Nephron (organoid): ENCODE data around the gene ADCY9.

Source experiments
- H3K27ac Mint-ChIP-seq, 3 experiments: 2 replicates each; pipeline ENCODE4 v1.8.0; 2020; ENCODE audit warnings: mixed read lengths in 3 of 3, mild to moderate bottlenecking in 2 of 3, moderate library complexity in 1 of 3
- H3K27me3 Mint-ChIP-seq: 2 replicates; pipeline ENCODE4 v1.8.0; 2021; ENCODE audit warnings: low read depth, mild to moderate bottlenecking, moderate library complexity, mixed read lengths
- H3K36me3 Mint-ChIP-seq: 2 replicates; pipeline ENCODE4 v1.8.0; 2020; ENCODE audit warnings: low read depth, mixed read lengths
- H3K4me1 Mint-ChIP-seq: 2 replicates; pipeline ENCODE4 v1.8.0; 2020; ENCODE audit warnings: mixed read lengths
- H3K4me3 Mint-ChIP-seq, 3 experiments: 2 replicates each; pipeline ENCODE4 v1.8.0; 2020; ENCODE audit warnings: mild to moderate bottlenecking in 3 of 3, mixed read lengths in 3 of 3, moderate library complexity in 2 of 3
- H3K9me3 Mint-ChIP-seq: 2 replicates; pipeline ENCODE4 v1.8.0; 2020; ENCODE audit warnings: mixed read lengths
- TF ChIP-seq, protein P1 (sequence below), 3 experiments: fragments of 200-600 bp; sonication (generic); IDR thresholded peaks; one replicate each; pipeline ENCODE4 v1.5.0; 2021; ENCODE audit warnings: antibody characterized with exemption in 3 of 3; ENCODE audit not compliant: unreplicated experiment in 3 of 3

ADCY9 gene

DNA sequence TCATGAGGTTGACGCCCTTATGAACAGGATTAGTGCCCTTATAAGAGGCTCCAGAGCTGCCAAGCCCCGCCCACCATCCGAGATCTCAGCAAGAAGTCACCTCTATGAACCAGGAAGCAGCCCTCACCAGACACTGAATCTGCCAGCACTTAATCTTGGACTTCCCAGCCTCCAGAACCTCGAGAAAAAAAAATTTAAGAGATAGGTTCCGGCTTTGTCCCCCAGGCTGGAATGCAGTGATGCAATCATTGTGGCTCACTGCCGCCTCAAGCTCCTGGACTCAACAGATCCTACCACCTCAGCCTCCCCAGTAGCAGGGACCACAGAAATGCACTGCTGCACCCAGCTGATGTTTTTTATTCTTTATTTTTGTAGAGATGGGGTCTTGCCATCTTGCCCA, 22.5 kb upstream of the ADCY9 start:
- H3K4me3 Mint-ChIP-seq = no peak overlapping the region
- H3K9me3 Mint-ChIP-seq = peaks cover 3% of the 10 kb centered on the region
- peaks cover 9% of the 10 kb centered on the region for H3K27me3 Mint-ChIP-seq
- H3K4me1 Mint-ChIP-seq = peaks cover 3% of the 10 kb centered on the region
- H3K27ac Mint-ChIP-seq = no peak overlapping the region
- H3K36me3 Mint-ChIP-seq = no peaks in the 10 kb centered on the region
- TF ChIP-seq, protein P1, sequence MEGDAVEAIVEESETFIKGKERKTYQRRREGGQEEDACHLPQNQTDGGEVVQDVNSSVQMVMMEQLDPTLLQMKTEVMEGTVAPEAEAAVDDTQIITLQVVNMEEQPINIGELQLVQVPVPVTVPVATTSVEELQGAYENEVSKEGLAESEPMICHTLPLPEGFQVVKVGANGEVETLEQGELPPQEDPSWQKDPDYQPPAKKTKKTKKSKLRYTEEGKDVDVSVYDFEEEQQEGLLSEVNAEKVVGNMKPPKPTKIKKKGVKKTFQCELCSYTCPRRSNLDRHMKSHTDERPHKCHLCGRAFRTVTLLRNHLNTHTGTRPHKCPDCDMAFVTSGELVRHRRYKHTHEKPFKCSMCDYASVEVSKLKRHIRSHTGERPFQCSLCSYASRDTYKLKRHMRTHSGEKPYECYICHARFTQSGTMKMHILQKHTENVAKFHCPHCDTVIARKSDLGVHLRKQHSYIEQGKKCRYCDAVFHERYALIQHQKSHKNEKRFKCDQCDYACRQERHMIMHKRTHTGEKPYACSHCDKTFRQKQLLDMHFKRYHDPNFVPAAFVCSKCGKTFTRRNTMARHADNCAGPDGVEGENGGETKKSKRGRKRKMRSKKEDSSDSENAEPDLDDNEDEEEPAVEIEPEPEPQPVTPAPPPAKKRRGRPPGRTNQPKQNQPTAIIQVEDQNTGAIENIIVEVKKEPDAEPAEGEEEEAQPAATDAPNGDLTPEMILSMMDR (IDR thresholded peaks at IDR 0.05; ENCODE audit: unreplicated experiment in 3 of 3) = no peak

DNA sequence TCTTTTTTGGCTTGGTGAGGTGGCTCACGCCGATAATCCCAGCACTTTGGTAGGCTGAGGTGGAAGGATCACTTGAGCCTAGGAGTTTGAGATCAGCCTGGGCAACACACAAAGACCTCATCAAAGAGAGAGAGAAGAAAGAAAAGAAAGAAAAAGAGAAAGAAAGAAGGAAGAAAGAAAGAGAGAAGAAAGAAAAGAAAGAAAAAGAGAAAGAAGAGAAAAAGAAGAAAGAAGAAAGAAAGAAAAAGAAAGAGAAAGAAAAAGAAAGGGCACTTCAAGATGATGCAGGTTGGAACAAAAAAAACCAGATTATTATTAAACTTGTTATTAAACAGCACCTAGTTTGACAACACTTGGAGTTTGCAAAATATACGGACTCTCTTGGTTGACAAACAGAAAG, 21.2 kb upstream of the ADCY9 start:
- Mint-ChIP-seq H3K4me1 (peaks cover 3% of the 10 kb centered on the region), H3K36me3 (no peaks in the 10 kb centered on the region), H3K9me3 (peaks cover 3% of the 10 kb centered on the region), H3K27me3 (peaks cover 9% of the 10 kb centered on the region), H3K27ac (no peak overlapping the region), H3K4me3 (no peak overlapping the region)
- TF ChIP-seq, protein P1 (IDR thresholded peaks at IDR 0.05; ENCODE audit: unreplicated experiment in 3 of 3) = no peak

DNA sequence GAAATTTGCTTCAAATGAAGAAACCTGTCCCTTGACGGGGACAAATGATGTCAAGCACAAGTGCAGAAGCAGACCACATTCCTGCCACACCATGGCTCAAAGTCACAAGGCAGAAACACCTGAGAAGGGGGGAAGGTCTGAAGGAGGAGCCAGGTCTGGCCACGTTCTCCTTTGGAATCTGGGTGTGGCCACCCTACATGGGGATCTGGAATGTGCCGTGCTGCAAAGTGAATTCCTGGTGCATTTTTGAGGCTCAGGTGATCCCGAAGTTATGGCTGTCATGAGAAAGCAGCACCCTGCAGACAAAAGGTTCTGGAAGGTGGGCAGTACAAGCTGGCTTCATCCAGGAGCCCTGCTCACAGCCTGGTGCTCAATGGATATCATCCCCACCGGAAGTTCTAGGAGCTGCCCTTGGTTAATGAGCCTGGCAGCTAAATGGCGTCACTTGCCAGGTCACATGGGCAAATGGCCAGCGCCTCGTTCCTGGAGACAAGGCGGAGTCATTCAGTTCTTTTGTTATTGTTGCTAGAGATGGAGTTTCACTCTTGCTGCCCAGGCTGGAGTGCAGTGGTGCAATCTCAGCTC, 20.1 kb upstream of the ADCY9 start:
- peaks cover 11% of the 10 kb centered on the region for H3K27me3 Mint-ChIP-seq
- no peaks in the 10 kb centered on the region for H3K36me3 Mint-ChIP-seq
- peaks cover 3% of the 10 kb centered on the region for H3K4me1 Mint-ChIP-seq
- no peak overlapping the region for H3K27ac Mint-ChIP-seq
- TF ChIP-seq, protein P1 (IDR thresholded peaks at IDR 0.05; ENCODE audit: unreplicated experiment in 3 of 3) = no peak
- no peak overlapping the region for H3K4me3 Mint-ChIP-seq
- H3K9me3 Mint-ChIP-seq = peaks cover 3% of the 10 kb centered on the region

DNA sequence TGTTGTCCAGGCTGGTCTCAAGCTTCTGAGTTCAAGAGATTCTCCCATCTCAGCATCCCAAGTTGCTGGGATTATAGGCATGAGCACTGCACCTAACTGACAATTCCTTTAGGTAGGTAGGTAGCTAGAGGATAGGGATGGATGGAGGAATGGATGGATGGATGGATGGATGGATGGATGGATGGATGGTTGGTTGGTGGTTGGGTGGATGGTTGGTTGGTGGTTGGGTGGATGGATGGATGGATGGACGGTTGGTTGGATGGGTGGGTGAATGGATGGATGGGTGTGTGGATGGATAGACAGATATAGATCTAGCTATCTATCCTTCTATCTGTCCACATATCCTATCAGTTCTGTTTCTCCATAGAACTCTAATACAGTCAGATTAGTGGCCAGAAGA, 19.3 kb upstream of the ADCY9 start:
- TF ChIP-seq, protein P1 (IDR thresholded peaks at IDR 0.05; ENCODE audit: unreplicated experiment in 3 of 3) = no peak
- H3K9me3 Mint-ChIP-seq = peaks cover 3% of the 10 kb centered on the region
- H3K4me3 Mint-ChIP-seq = no peak overlapping the region
- peaks cover 13% of the 10 kb centered on the region for H3K27me3 Mint-ChIP-seq
- H3K36me3 Mint-ChIP-seq = no peaks in the 10 kb centered on the region
- H3K4me1 Mint-ChIP-seq = peaks cover 1% of the 10 kb centered on the region
- no peak overlapping the region for H3K27ac Mint-ChIP-seq

DNA sequence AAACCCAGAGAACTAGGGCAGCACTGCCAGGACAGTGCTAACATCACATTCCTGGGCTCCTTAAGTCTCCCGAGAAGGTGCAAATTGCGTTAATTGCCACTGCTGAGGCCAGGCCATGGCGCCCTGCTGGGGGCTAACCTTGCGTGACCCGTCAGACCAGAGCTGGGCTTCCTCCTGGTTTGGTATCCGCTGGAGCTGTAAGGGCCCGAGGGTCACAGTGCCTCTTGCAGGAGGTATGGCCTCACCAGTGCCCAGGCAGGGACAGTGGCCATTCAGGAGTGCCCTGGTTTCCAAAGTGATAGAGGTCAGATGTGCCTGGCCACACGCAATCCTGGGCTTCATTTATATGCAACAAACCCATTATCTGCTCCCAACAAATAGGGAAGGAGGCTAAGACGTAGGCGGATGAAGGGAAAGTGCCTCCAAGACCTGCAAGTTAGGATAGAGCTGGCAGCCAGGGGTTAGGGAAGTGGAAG, 17.7 kb upstream of the ADCY9 start:
- H3K4me1 Mint-ChIP-seq = no peaks in the 10 kb centered on the region
- no peak overlapping the region for H3K27ac Mint-ChIP-seq
- no peak overlapping the region for H3K4me3 Mint-ChIP-seq
- H3K9me3 Mint-ChIP-seq = no peaks in the 10 kb centered on the region
- TF ChIP-seq, protein P1 (IDR thresholded peaks at IDR 0.05; ENCODE audit: unreplicated experiment in 3 of 3) = no peak
- H3K36me3 Mint-ChIP-seq = no peaks in the 10 kb centered on the region
- peaks cover 13% of the 10 kb centered on the region for H3K27me3 Mint-ChIP-seq

DNA sequence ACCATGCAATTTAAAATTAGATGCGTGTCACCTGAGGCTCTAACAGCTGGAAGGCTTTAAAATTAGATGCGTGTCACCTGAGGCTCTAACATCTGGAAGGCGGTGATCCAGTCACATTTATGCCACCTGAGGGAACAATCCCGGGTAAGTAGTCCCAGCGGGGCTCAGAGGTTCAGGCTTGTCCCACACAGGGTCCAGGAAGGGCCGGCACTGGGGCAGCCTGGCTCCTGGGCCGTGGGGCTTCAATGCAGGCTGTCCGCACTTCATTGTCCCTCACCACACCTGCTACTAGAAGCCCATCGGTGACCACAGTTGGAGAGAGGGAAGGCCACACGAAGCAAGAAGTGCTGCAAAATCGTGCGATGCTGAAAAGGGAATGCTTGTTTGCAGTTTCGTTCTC, 15.4 kb upstream of the ADCY9 start:
- Mint-ChIP-seq H3K4me1 (no peaks in the 10 kb centered on the region), H3K4me3 (no peak overlapping the region), H3K36me3 (no peaks in the 10 kb centered on the region), H3K27me3 (peaks cover 8% of the 10 kb centered on the region), H3K27ac (no peak overlapping the region), H3K9me3 (no peaks in the 10 kb centered on the region)
- TF ChIP-seq, protein P1 (IDR thresholded peaks at IDR 0.05; ENCODE audit: unreplicated experiment in 3 of 3) = no peak
